ENCODE data around the gene NFKBIL1. TPM values are rescaled to one million over a fixed set of nuclear protein-coding genes. Genes with fewer than 3 reads are reported as not detected.
A peak's percentile ranks its signal among the peaks of the same experiment; 100 is the strongest.

Gene NFKBIL1
- total RNA-seq, 1 donor from 2014 or later = 17.8 TPM

DNA sequence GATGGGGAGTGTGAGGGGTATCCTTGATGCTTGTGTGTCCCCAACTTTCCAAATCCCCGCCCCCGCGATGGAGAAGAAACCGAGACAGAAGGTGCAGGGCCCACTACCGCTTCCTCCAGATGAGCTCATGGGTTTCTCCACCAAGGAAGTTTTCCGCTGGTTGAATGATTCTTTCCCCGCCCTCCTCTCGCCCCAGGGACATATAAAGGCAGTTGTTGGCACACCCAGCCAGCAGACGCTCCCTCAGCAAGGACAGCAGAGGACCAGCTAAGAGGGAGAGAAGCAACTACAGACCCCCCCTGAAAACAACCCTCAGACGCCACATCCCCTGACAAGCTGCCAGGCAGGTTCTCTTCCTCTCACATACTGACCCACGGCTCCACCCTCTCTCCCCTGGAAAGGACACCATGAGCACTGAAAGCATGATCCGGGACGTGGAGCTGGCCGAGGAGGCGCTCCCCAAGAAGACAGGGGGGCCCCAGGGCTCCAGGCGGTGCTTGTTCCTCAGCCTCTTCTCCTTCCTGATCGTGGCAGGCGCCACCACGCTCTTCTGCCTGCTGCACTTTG is 28.0 kb downstream of the NFKBIL1 start, which contains the start of gene TNF:
TSS of gene TNF (plus strand) at position 231 of the 567 bp plus-strand sequence. CDS start at position 408, 177 bp downstream.
- no peaks in the 10 kb centered on the region for H3K27me3 ChIP-seq (ENCODE audit: low read depth)
- peaks cover 14% of the 10 kb centered on the region for H3K4me1 ChIP-seq
- ATAC-seq (peak; percentile 60 to 61), DNase-seq (peak; percentile 72)
- no peaks in the 10 kb centered on the region for H3K9me3 ChIP-seq
- TF ChIP-seq, protein P1, sequence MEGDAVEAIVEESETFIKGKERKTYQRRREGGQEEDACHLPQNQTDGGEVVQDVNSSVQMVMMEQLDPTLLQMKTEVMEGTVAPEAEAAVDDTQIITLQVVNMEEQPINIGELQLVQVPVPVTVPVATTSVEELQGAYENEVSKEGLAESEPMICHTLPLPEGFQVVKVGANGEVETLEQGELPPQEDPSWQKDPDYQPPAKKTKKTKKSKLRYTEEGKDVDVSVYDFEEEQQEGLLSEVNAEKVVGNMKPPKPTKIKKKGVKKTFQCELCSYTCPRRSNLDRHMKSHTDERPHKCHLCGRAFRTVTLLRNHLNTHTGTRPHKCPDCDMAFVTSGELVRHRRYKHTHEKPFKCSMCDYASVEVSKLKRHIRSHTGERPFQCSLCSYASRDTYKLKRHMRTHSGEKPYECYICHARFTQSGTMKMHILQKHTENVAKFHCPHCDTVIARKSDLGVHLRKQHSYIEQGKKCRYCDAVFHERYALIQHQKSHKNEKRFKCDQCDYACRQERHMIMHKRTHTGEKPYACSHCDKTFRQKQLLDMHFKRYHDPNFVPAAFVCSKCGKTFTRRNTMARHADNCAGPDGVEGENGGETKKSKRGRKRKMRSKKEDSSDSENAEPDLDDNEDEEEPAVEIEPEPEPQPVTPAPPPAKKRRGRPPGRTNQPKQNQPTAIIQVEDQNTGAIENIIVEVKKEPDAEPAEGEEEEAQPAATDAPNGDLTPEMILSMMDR (IDR thresholded peaks at IDR 0.05) = no peak
- peak within 1 kb of the TSS; percentile 61 for H3K27ac ChIP-seq
- intact Hi-C loops (cut with DNase I) = no loop called here
- H3K36me3 ChIP-seq = no peaks in the 10 kb centered on the region
- peak within 1 kb of the TSS; percentile 53 for H3K4me3 ChIP-seq

DNA sequence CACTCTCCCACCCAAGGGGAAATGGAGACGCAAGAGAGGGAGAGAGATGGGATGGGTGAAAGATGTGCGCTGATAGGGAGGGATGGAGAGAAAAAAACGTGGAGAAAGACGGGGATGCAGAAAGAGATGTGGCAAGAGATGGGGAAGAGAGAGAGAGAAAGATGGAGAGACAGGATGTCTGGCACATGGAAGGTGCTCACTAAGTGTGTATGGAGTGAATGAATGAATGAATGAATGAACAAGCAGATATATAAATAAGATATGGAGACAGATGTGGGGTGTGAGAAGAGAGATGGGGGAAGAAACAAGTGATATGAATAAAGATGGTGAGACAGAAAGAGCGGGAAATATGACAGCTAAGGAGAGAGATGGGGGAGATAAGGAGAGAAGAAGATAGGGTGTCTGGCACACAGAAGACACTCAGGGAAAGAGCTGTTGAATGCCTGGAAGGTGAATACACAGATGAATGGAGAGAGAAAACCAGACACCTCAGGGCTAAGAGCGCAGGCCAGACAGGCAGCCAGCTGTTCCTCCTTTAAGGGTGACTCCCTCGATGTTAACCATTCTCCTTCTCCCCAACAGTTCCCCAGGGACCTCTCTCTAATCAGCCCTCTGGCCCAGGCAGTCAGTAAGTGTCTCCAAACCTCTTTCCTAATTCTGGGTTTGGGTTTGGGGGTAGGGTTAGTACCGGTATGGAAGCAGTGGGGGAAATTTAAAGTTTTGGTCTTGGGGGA is 28.7 kb downstream of the NFKBIL1 start:
- no peak for DNase-seq
- H3K4me3 ChIP-seq = peak overlapping the region; percentile 53

DNA sequence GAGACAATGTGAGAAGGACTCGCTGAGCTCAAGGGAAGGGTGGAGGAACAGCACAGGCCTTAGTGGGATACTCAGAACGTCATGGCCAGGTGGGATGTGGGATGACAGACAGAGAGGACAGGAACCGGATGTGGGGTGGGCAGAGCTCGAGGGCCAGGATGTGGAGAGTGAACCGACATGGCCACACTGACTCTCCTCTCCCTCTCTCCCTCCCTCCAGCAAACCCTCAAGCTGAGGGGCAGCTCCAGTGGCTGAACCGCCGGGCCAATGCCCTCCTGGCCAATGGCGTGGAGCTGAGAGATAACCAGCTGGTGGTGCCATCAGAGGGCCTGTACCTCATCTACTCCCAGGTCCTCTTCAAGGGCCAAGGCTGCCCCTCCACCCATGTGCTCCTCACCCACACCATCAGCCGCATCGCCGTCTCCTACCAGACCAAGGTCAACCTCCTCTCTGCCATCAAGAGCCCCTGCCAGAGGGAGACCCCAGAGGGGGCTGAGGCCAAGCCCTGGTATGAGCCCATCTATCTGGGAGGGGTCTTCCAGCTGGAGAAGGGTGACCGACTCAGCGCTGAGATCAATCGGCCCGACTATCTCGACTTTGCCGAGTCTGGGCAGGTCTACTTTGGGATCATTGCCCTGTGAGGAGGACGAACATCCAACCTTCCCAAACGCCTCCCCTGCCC is 29.6 kb downstream of the NFKBIL1 start:
- Histone ChIP-seq H3K9me3 (no peaks in the 10 kb centered on the region), H3K4me3 (peak overlapping the region; percentile 53), H3K27me3 (ENCODE audit: low read depth) (no peaks in the 10 kb centered on the region), H3K27ac (no peak overlapping the region), H3K4me1 (peaks cover 23% of the 10 kb centered on the region), H3K36me3 (no peaks in the 10 kb centered on the region)
- ATAC-seq = no peak
- TF ChIP-seq, protein P1 (IDR thresholded peaks at IDR 0.05) = no peak
- no peak for DNase-seq
- intact Hi-C loops (cut with DNase I) = no loop called here

More for the DNA sequence above, 28.7 kb downstream of the NFKBIL1 start:
- ATAC-seq = no peak
- H3K36me3 ChIP-seq = no peaks in the 10 kb centered on the region
- TF ChIP-seq, protein P1 (IDR thresholded peaks at IDR 0.05) = no peak
- intact Hi-C loops (cut with DNase I) = no loop called here
- H3K4me1 ChIP-seq = peaks cover 17% of the 10 kb centered on the region
- no peaks in the 10 kb centered on the region for H3K9me3 ChIP-seq
- peak overlapping the region; percentile 61 for H3K27ac ChIP-seq
- no peaks in the 10 kb centered on the region for H3K27me3 ChIP-seq (ENCODE audit: low read depth)

DNA sequence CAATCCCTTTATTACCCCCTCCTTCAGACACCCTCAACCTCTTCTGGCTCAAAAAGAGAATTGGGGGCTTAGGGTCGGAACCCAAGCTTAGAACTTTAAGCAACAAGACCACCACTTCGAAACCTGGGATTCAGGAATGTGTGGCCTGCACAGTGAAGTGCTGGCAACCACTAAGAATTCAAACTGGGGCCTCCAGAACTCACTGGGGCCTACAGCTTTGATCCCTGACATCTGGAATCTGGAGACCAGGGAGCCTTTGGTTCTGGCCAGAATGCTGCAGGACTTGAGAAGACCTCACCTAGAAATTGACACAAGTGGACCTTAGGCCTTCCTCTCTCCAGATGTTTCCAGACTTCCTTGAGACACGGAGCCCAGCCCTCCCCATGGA is 30.2 kb downstream of the NFKBIL1 start:
- Histone ChIP-seq H3K4me3 (peak overlapping the region; percentile 53), H3K27me3 (ENCODE audit: low read depth) (no peaks in the 10 kb centered on the region), H3K9me3 (no peaks in the 10 kb centered on the region), H3K4me1 (peaks cover 28% of the 10 kb centered on the region), H3K36me3 (no peaks in the 10 kb centered on the region), H3K27ac (no peak overlapping the region)
- TF ChIP-seq, protein P1 (IDR thresholded peaks at IDR 0.05) = no peak
- no peak for ATAC-seq
- intact Hi-C loops (cut with DNase I) = no loop called here
- DNase-seq = no peak

DNA sequence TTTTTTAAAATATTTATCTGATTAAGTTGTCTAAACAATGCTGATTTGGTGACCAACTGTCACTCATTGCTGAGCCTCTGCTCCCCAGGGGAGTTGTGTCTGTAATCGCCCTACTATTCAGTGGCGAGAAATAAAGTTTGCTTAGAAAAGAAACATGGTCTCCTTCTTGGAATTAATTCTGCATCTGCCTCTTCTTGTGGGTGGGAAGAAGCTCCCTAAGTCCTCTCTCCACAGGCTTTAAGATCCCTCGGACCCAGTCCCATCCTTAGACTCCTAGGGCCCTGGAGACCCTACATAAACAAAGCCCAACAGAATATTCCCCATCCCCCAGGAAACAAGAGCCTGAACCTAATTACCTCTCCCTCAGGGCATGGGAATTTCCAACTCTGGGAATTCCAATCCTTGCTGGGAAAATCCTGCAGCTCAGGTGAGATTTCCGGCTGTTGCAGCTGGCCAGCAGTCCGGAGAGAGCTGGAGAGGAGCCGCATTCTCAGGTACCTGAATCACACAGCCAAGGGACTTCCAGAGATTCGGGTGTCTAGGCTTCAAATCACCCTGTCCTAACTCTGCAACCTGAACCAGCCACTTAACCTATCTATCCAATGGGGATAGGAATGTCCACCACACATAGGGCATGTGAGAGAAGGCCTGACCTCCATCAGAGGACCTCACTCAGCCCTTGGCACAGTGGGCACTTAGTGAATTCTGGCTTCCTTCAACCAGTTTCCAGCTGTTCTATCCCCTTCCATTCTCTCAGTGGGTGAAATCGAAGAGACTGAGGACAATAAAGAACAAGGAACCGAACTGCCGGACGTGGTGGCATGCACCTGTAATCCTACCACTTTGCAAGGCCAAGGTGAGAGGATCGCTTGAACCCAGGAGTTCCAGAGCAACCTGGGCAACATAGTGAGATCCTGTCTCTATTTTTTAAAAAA is 31.0 kb downstream of the NFKBIL1 start:
- Histone ChIP-seq H3K4me1 (peaks cover 35% of the 10 kb centered on the region), H3K27me3 (ENCODE audit: low read depth) (no peaks in the 10 kb centered on the region), H3K27ac (no peak overlapping the region), H3K36me3 (no peaks in the 10 kb centered on the region), H3K9me3 (no peaks in the 10 kb centered on the region), H3K4me3 (no peak overlapping the region)
- DNase-seq = no peak
- intact Hi-C loops (cut with DNase I) = no loop called here
- ATAC-seq = no peak
- TF ChIP-seq, protein P1 (IDR thresholded peaks at IDR 0.05) = no peak

Data from lower lobe of right lung (tissue), 2 donors.